GM12878 (cell line): Measurements from ENCODE around the gene KCNC4.

Source experiments
- MXI1 ChIP-seq: fragments of 150-350 bp; IDR thresholded peaks from 2 replicates; pipeline ENCODE4 v1.6.1; 2011; ENCODE audit warnings: low read depth, mild to moderate bottlenecking, inconsistent platforms, low read length, improper control_type of control experiment
- POLR2AphosphoS5 ChIP-seq: IDR thresholded peaks from 2 replicates; pipeline ENCODE4 v1.6.1; 2011; ENCODE audit warnings: mild to moderate bottlenecking, low read length, inconsistent platforms
- SIN3A ChIP-seq: IDR thresholded peaks from 2 replicates; pipeline ENCODE4 v1.6.1; 2012; ENCODE audit warnings: low read depth, low read length, improper control_type of control experiment
- YY1 ChIP-seq: IDR thresholded peaks from 2 replicates; pipeline ENCODE4 v1.6.1; 2011; ENCODE audit warnings: low read depth, mild to moderate bottlenecking, low read length
- ZBED1 ChIP-seq: IDR thresholded peaks from 2 replicates; pipeline ENCODE4 v1.6.1; 2016; ENCODE audit warnings: borderline replicate concordance
- ZNF274 ChIP-seq: IDR thresholded peaks from one replicate; pipeline ENCODE4 v1.8.0; 2011; ENCODE audit not compliant: insufficient read length, insufficient read depth

GRCh38 chr1:110213143-110213540, 3.0 kb downstream of the KCNC4 start:
- no peak for TF ChIP-seq MXI1
- no peak for TF ChIP-seq YY1
- no peak for TF ChIP-seq POLR2AphosphoS5
- no peak for TF ChIP-seq ZBED1
- TF ChIP-seq SIN3A: no peak
- no peak for TF ChIP-seq ZNF274
